SK-N-SH (cell line): ENCODE data around the gene ATP6AP1. TPM values are rescaled to one million over a fixed set of nuclear protein-coding genes. Genes with fewer than 3 reads are reported as not detected.

Source experiments
- CTCF ChIA-PET: fragments of 300-600, 350-600 bp; formaldehyde crosslinking; extraction: SDS; loops from one replicate; lab custom pipeline; 2021; lab: Yijun Ruan, JAX
- POLR2A ChIA-PET: fragments of 350-600 bp; sonication (Branson Sonifier 250); formaldehyde crosslinking; extraction: SDS; loops from one replicate; lab custom pipeline; 2020; ENCODE audit warnings: antibody characterized with exemption, inconsistent platforms; lab: Yijun Ruan, JAX
- DNase-seq: peaks from one replicate; pipeline ENCODE4 v3.0.0; 2012
- H2AFZ ChIP-seq: fragments of 200-600 bp; sonication (generic); 2 replicates; pipeline ENCODE4 v1.8.1; 2016; ENCODE audit warnings: antibody characterized with exemption, mild to moderate bottlenecking, low read depth
- H3F3A ChIP-seq: fragments of 200-600 bp; sonication (generic); replicated peaks from 2 replicates; pipeline ENCODE3; 2016; ENCODE audit warnings: antibody characterized with exemption, mild to moderate bottlenecking; ENCODE audit not compliant: insufficient read depth
- H3K27ac ChIP-seq, 2 experiments: fragments of 200-500 bp in 1 of 2; fragments of 200-600 bp in 1 of 2; sonication (Bioruptor generic) in 1 of 2; sonication (generic), shearing (Covaris generic) in 1 of 2; 2 replicates each; pipeline versions ENCODE4 v1.5.1 to v1.6.1; 2014 to 2016; ENCODE audit warnings: low read depth in 2 of 2, inconsistent platforms in 1 of 2, low read length in 1 of 2, mild to moderate bottlenecking in 1 of 2, mixed read lengths in 1 of 2
- H3K27me3 ChIP-seq: fragments of 200-600 bp; sonication (generic), shearing (Covaris generic); 2 replicates; pipeline ENCODE4 v1.6.1; 2016; ENCODE audit warnings: mixed run types; ENCODE audit not compliant: insufficient read depth
- H3K36me3 ChIP-seq, 2 experiments: fragments of 200-500 bp in 1 of 2; fragments of 200-600 bp in 1 of 2; sonication (Bioruptor generic) in 1 of 2; sonication (generic) in 1 of 2; replicated peaks in 1 of 2; 2 replicates each; pipeline versions ENCODE3 to v1.5.1; 2014 to 2016; ENCODE audit warnings: low read length in 1 of 2, mild to moderate bottlenecking in 1 of 2; ENCODE audit not compliant: insufficient read depth in 2 of 2, control insufficient read depth in 1 of 2
- H3K4me1 ChIP-seq, 2 experiments: fragments of 200-500 bp in 1 of 2; fragments of 200-600 bp in 1 of 2; sonication (Bioruptor generic) in 1 of 2; sonication (generic), shearing (Covaris generic) in 1 of 2; 2 replicates each; pipeline versions ENCODE4 v1.5.1 to v1.6.1; 2014 to 2016; ENCODE audit warnings: low read depth in 1 of 2, low read length in 1 of 2, mixed run types in 1 of 2; ENCODE audit not compliant: insufficient read depth in 2 of 2, control insufficient read depth in 1 of 2
- H3K4me2 ChIP-seq: fragments of 200-600 bp; sonication (generic), shearing (Covaris generic); 2 replicates; pipeline ENCODE4 v1.6.1; 2017; ENCODE audit warnings: mixed run types
- H3K4me3 ChIP-seq, 2 experiments: fragments of 200-500 bp in 1 of 2; fragments of 200-600 bp in 1 of 2; sonication (Bioruptor generic) in 1 of 2; sonication (generic), shearing (Covaris generic) in 1 of 2; 2 replicates each; pipeline versions ENCODE4 v1.5.1 to v1.8.1; 2014 to 2016; ENCODE audit warnings: low read depth in 2 of 2, inconsistent platforms in 1 of 2, low read length in 1 of 2, mild to moderate bottlenecking in 1 of 2, mixed read lengths in 1 of 2, moderate library complexity in 1 of 2
- H3K79me2 ChIP-seq: fragments of 200-600 bp; sonication (generic); 2 replicates; pipeline ENCODE4 v1.8.1; 2017; ENCODE audit warnings: mild to moderate bottlenecking; ENCODE audit not compliant: insufficient read depth
- H3K9ac ChIP-seq: fragments of 200-600 bp; sonication (generic); 2 replicates; pipeline ENCODE4 v1.6.1; 2017; ENCODE audit warnings: mixed run types
- H3K9me2 ChIP-seq: fragments of 200-600 bp; sonication (generic); 2 replicates; pipeline ENCODE4 v1.6.1; 2017; ENCODE audit warnings: mixed run types
- H3K9me3 ChIP-seq: fragments of 200-600 bp; sonication (generic); 2 replicates; pipeline ENCODE4 v1.6.1; 2017; ENCODE audit warnings: mixed run types, mild to moderate bottlenecking, moderate library complexity
- H4K20me1 ChIP-seq: fragments of 200-600 bp; sonication (generic); 2 replicates; pipeline ENCODE4 v1.6.1; 2017; ENCODE audit warnings: mild to moderate bottlenecking, mixed run types; ENCODE audit not compliant: insufficient read depth
- ELF1 ChIP-seq: IDR thresholded peaks from 2 replicates; pipeline ENCODE4 v1.4.0; 2012
- EP300 ChIP-seq, 2 experiments: IDR thresholded peaks; 2 replicates each; pipeline versions ENCODE4 v1.4.0 to v1.6.1; 2012; ENCODE audit warnings: borderline replicate concordance in 1 of 2, low read depth in 1 of 2, low read length in 1 of 2
- GATA2 ChIP-seq: sonication (generic); formaldehyde crosslinking; IDR thresholded peaks from 2 replicates; pipeline ENCODE4 v1.5.0; 2020; ENCODE audit warnings: mild to moderate bottlenecking, missing genetic modification reagents
- IRF3 ChIP-seq: fragments of 150-350 bp; IDR thresholded peaks from 2 replicates; pipeline ENCODE4 v1.6.1; 2016; ENCODE audit warnings: mild to moderate bottlenecking, low read depth, low read length
- MAX ChIP-seq: IDR thresholded peaks from 2 replicates; pipeline ENCODE4 v1.4.0; 2012; ENCODE audit warnings: low read depth
- MXI1 ChIP-seq: IDR thresholded peaks from 2 replicates; pipeline ENCODE4 v1.6.1; 2012; ENCODE audit warnings: mild to moderate bottlenecking, low read depth, low read length, improper control_type of control experiment
- NFIC ChIP-seq: IDR thresholded peaks from 2 replicates; pipeline ENCODE4 v1.4.0; 2012; ENCODE audit warnings: borderline replicate concordance
- NRF1 ChIP-seq: IDR thresholded peaks from 2 replicates; pipeline ENCODE4 v1.6.1; 2012; ENCODE audit warnings: low read depth, mild to moderate bottlenecking, low read length
- PBX3 ChIP-seq: IDR thresholded peaks from 2 replicates; pipeline ENCODE4; 2012
- POLR2AphosphoS5 ChIP-seq: IDR thresholded peaks from 2 replicates; pipeline ENCODE4 v1.6.1; 2012; ENCODE audit warnings: low read depth, low read length
- REST ChIP-seq: IDR thresholded peaks from 2 replicates; pipeline ENCODE4 v1.6.1; 2012; ENCODE audit warnings: mild to moderate bottlenecking, low read depth, low read length, moderate library complexity
- TAF1 ChIP-seq: IDR thresholded peaks from 2 replicates; pipeline ENCODE4 v1.6.1; 2012; ENCODE audit warnings: low read depth, mild to moderate bottlenecking, low read length, moderate library complexity, borderline replicate concordance
- WGBS: methylation state at CpG from one replicate; pipeline ENCODE4 v1.1.6; 2017; ENCODE audit warnings: low lambda C conversion rate; 5-methylcytosine and 5-hydroxymethylcytosine counted together
- polyA plus RNA-seq, 3 experiments: library from polyadenylated mRNA; depleted of rRNA; stranded (reverse); fragments of >200 nt; gene quantifications; 2 replicates each; pipeline ENCODE4 v1.2.3, GENCODE V29; 2012

Gene ATP6AP1
- polyA plus RNA-seq, 1 of the 3 experiments (the other 2 are of a cell fraction) = 102 TPM

- TF ChIP-seq GATA2 (no peak), MXI1 (no peak), IRF3 (no peak), TAF1 (no peak)
Measured at GRCh38 chrX:154472685-154473632, 44.5 kb downstream of the ATP6AP1 start (continued).

- Histone ChIP-seq H4K20me1 (0 out of 2 replicates have a peak, but pooled peaks cover 8% of the 10 kb centered on the region), H3K36me3 (peaks cover 0 to 6% of the 10 kb centered on the region in 2 experiments)
- TF ChIP-seq GATA2 (no peak), IRF3 (no peak), POLR2AphosphoS5 (no peak), EP300 (IDR thresholded peaks at IDR 0.05; ENCODE audit: borderline replicate concordance in 1 of 2, low read depth in 1 of 2, low read length in 1 of 2) (no peak), MAX (no peak)
- TF ChIP-seq, all 33 proteins: peak for 0
- DNase-seq = no peak
- Histone ChIP-seq H3K4me3 (no peak overlapping the region), H3K4me1 (peaks cover 0 to 6% of the 10 kb centered on the region in 2 experiments; a peak in 1 of 4 replicates), H3K4me2 (no peak overlapping the region), H3K9me2 (no peaks in the 10 kb centered on the region), H3K27me3 (peaks cover 13% of the 10 kb centered on the region), H3K79me2 (no peaks in the 10 kb centered on the region; the same call in 1 of the 2 replicates), H2AFZ (no peak overlapping the region), H3K27ac (no peak overlapping the region), H3K9ac (no peak overlapping the region), H3F3A (peaks cover 14% of the 10 kb centered on the region), H3K9me3 (no peaks in the 10 kb centered on the region)
- CTCF ChIA-PET = interaction anchor here (1.2 kb wide), 1 partner anchor 13 kb away, joined by 3 read pairs; no protein-coding TSS in a partner anchor
- WGBS = 48% methylated on average over 7 of the region's 7 CpGs
- POLR2A ChIA-PET = no interaction called here
Measured at GRCh38 chrX:154473683-154474082, 45.2 kb downstream of the ATP6AP1 start.

GRCh38 chrX:154476821-154477220, 48.3 kb downstream of the ATP6AP1 start:
- no peak overlapping the region for H3K27ac ChIP-seq
- TF ChIP-seq NRF1 (no peak), PBX3 (no peak), GATA2 (no peak), NFIC (no peak), POLR2AphosphoS5 (no peak), IRF3 (no peak), ELF1 (no peak), TAF1 (no peak), REST (no peak)

More at GRCh38 chrX:154476821-154477220, 48.3 kb downstream of the ATP6AP1 start:
- DNase-seq = no peak
- POLR2A ChIA-PET = interaction anchor here (0.9 to 2.1 kb wide), 4 partner anchors 14 to 51 kb away, joined by 3 to 8 read pairs (median 4); partner anchors contain the start of gene SLC10A3
- CTCF ChIA-PET = interaction anchor here (1.2 to 1.3 kb wide), 2 partner anchors 13 to 31 kb away, joined by 3 to 4 read pairs; no protein-coding TSS in a partner anchor
- no peaks in the 10 kb centered on the region for H3K9me2 ChIP-seq
- H4K20me1 ChIP-seq = no peaks in the 10 kb centered on the region
- peaks cover 0 to 6% of the 10 kb centered on the region in 2 experiments; a peak in 1 of 4 replicates for H3K4me1 ChIP-seq
- H3K27me3 ChIP-seq = peaks cover 9% of the 10 kb centered on the region; the same call in 1 of the 2 replicates
- peaks cover 14% of the 10 kb centered on the region for H3F3A ChIP-seq
- WGBS = 85% methylated on average over 6 of the region's 8 CpGs
- no peaks in the 10 kb centered on the region for H3K36me3 ChIP-seq
- H3K4me2 ChIP-seq = no peak overlapping the region
- H3K9ac ChIP-seq = no peak overlapping the region
- H3K4me3 ChIP-seq = no peak overlapping the region
- H3K79me2 ChIP-seq = no peaks in the 10 kb centered on the region; the same call in 1 of the 2 replicates
- no peaks in the 10 kb centered on the region for H3K9me3 ChIP-seq
- H2AFZ ChIP-seq = no peak overlapping the region
